Activated CD4-positive, alpha-beta memory T cell treated with anti-CD3 and anti-CD28 coated beads, Interleukin-2, amount 10 ng/mL, durations not matched to agents 7 days and 5 days (primary cell): ENCODE data around the gene GFOD1. TPM values are rescaled to one million over a fixed set of nuclear protein-coding genes. Genes with fewer than 3 reads are reported as not detected.

Experiments
- CTCF ChIA-PET: fragments of 350-600 bp; sonication (Branson Sonifier 250); formaldehyde crosslinking; loops from one replicate; lab custom pipeline; 2021; ENCODE audit warnings: antibody characterized with exemption, inconsistent platforms; lab: Charles Lee
- POLR2A ChIA-PET: fragments of 350-600 bp; sonication (Branson Sonifier 250); formaldehyde crosslinking; loops from one replicate; lab custom pipeline; 2021; ENCODE audit warnings: antibody characterized with exemption; lab: Charles Lee
- DNase-seq: peaks from one replicate; pipeline ENCODE4 v3.0.0-alpha.2; 2020
- H3K27ac Mint-ChIP-seq: one replicate; pipeline ENCODE4 v1.8.0; 2021; ENCODE audit warnings: mild to moderate bottlenecking, mixed read lengths
- H3K27me3 Mint-ChIP-seq: one replicate; pipeline ENCODE4 v1.8.0; 2021; ENCODE audit warnings: mixed read lengths
- H3K36me3 Mint-ChIP-seq: one replicate; pipeline ENCODE4 v1.8.0; 2021; ENCODE audit warnings: low read depth, mixed read lengths
- H3K4me1 Mint-ChIP-seq: one replicate; pipeline ENCODE4 v1.8.0; 2021; ENCODE audit warnings: mixed read lengths
- H3K4me3 Mint-ChIP-seq: one replicate; pipeline ENCODE4 v1.8.0; 2021; ENCODE audit warnings: mild to moderate bottlenecking, mixed read lengths
- H3K9me3 Mint-ChIP-seq: one replicate; pipeline ENCODE4 v1.8.0; 2021; ENCODE audit warnings: mixed read lengths
- total RNA-seq, 2 experiments: library from RNA; stranded (reverse); gene quantifications; one replicate each; pipeline ENCODE4 v1.2.3, GENCODE V29; 2021

Gene GFOD1
- total RNA-seq, 2 experiments from 2014 or later = 3.0 TPM

- Mint-ChIP-seq H3K4me1 (peaks cover 51% of the 10 kb centered on the region), H3K4me3 (peak overlapping the region; percentile 43), H3K36me3 (no peaks in the 10 kb centered on the region), H3K27ac (peak overlapping the region; percentile 65), H3K9me3 (no peaks in the 10 kb centered on the region), H3K27me3 (no peaks in the 10 kb centered on the region)
- CTCF ChIA-PET = interaction anchor here (0.8 to 3.4 kb wide), 7 partner anchors 13 to 147 kb away, joined by 3 to 8 read pairs (median 4); partner anchors contain the start of gene SIRT5
- peak; percentile 73 for DNase-seq
- POLR2A ChIA-PET = interaction anchor here (1.0 to 2.1 kb wide), 4 partner anchors 17 to 147 kb away, joined by 4 to 11 read pairs (median 6); partner anchors contain the start of genes SIRT5 and TBC1D7
These were observed 59.4 kb downstream of the GFOD1 start for GRCh38 chr6:13427801-13428582.

- H3K4me1 Mint-ChIP-seq = peaks cover 44% of the 10 kb centered on the region
- POLR2A ChIA-PET = interaction anchor here (1.9 to 2.1 kb wide), 2 partner anchors 99 to 148 kb away, joined by 9 to 11 read pairs; partner anchors contain the start of genes SIRT5 and TBC1D7
- no peak overlapping the region for H3K4me3 Mint-ChIP-seq
- CTCF ChIA-PET = interaction anchor here (0.9 to 3.4 kb wide), 3 partner anchors 13 to 27 kb away, joined by 3 to 8 read pairs (median 4); no protein-coding TSS in a partner anchor
- no peaks in the 10 kb centered on the region for H3K9me3 Mint-ChIP-seq
- H3K36me3 Mint-ChIP-seq = no peaks in the 10 kb centered on the region
- H3K27me3 Mint-ChIP-seq = no peaks in the 10 kb centered on the region
- H3K27ac Mint-ChIP-seq = no peak overlapping the region
- no peak for DNase-seq
These were observed 60.1 kb downstream of the GFOD1 start for GRCh38 chr6:13427316-13427715.

- CTCF ChIA-PET = interaction anchor here (0.9 to 3.4 kb wide), 2 partner anchors 12 to 28 kb away, joined by 3 to 8 read pairs; no protein-coding TSS in a partner anchor
These were observed 61.2 kb downstream of the GFOD1 start for GRCh38 chr6:13425943-13426931.

GRCh38 chr6:13425270-13425873, 62.0 kb downstream of the GFOD1 start:
- CTCF ChIA-PET = no interaction called here
- POLR2A ChIA-PET = interaction anchor here (1.4 kb wide), 1 partner anchor 190 kb away, joined by 3 read pairs; the partner anchor contains the start of gene NOL7
- peaks cover 29% of the 10 kb centered on the region for H3K4me1 Mint-ChIP-seq
- no peak overlapping the region for H3K27ac Mint-ChIP-seq
- no peak for DNase-seq
- H3K4me3 Mint-ChIP-seq = no peak overlapping the region
- peaks cover 2% of the 10 kb centered on the region for H3K27me3 Mint-ChIP-seq
- H3K36me3 Mint-ChIP-seq = no peaks in the 10 kb centered on the region
- H3K9me3 Mint-ChIP-seq = no peaks in the 10 kb centered on the region

More at GRCh38 chr6:13425943-13426931, 61.2 kb downstream of the GFOD1 start:
- Mint-ChIP-seq H3K4me1 (peaks cover 35% of the 10 kb centered on the region), H3K9me3 (no peaks in the 10 kb centered on the region), H3K36me3 (no peaks in the 10 kb centered on the region), H3K27ac (no peak overlapping the region), H3K4me3 (no peak overlapping the region), H3K27me3 (peaks cover 2% of the 10 kb centered on the region)
- no peak for DNase-seq
- POLR2A ChIA-PET = interaction anchor here (1.4 kb wide), 1 partner anchor 189 kb away, joined by 3 read pairs; the partner anchor contains the start of gene NOL7

- Mint-ChIP-seq H3K27me3 (peaks cover 2% of the 10 kb centered on the region), H3K36me3 (no peaks in the 10 kb centered on the region), H3K9me3 (no peaks in the 10 kb centered on the region), H3K4me3 (no peak overlapping the region), H3K4me1 (peaks cover 13% of the 10 kb centered on the region), H3K27ac (no peak overlapping the region)
- POLR2A ChIA-PET = no interaction called here
- DNase-seq = no peak
- CTCF ChIA-PET = no interaction called here
These were observed 64.1 kb downstream of the GFOD1 start for GRCh38 chr6:13423252-13423651.

- H3K27me3 Mint-ChIP-seq = peaks cover 2% of the 10 kb centered on the region
- POLR2A ChIA-PET = no interaction called here
- H3K27ac Mint-ChIP-seq = no peak overlapping the region
- peaks cover 8% of the 10 kb centered on the region for H3K4me1 Mint-ChIP-seq
- DNase-seq = no peak
- H3K9me3 Mint-ChIP-seq = no peaks in the 10 kb centered on the region
- CTCF ChIA-PET = no interaction called here
- no peaks in the 10 kb centered on the region for H3K36me3 Mint-ChIP-seq
- no peak overlapping the region for H3K4me3 Mint-ChIP-seq
These were observed 64.6 kb downstream of the GFOD1 start for GRCh38 chr6:13422681-13423221.

- no peaks in the 10 kb centered on the region for H3K36me3 Mint-ChIP-seq
- ChIA-PET CTCF (no interaction called here), POLR2A (interaction anchor here (0.7 kb wide), 1 partner anchor 194 kb away, joined by 4 read pairs; no protein-coding TSS in a partner anchor)
- H3K27me3 Mint-ChIP-seq = peaks cover 2% of the 10 kb centered on the region
- H3K4me1 Mint-ChIP-seq = peaks cover 2% of the 10 kb centered on the region
- H3K9me3 Mint-ChIP-seq = no peaks in the 10 kb centered on the region
- H3K27ac Mint-ChIP-seq = no peak overlapping the region
- no peak for DNase-seq
- H3K4me3 Mint-ChIP-seq = no peak overlapping the region
These were observed 65.9 kb downstream of the GFOD1 start for GRCh38 chr6:13421425-13422059.

- peaks cover 2% of the 10 kb centered on the region for H3K4me1 Mint-ChIP-seq
- DNase-seq = no peak
- peaks cover 2% of the 10 kb centered on the region for H3K27me3 Mint-ChIP-seq
- no peaks in the 10 kb centered on the region for H3K9me3 Mint-ChIP-seq
- H3K4me3 Mint-ChIP-seq = no peak overlapping the region
- H3K27ac Mint-ChIP-seq = no peak overlapping the region
- POLR2A ChIA-PET = no interaction called here
- CTCF ChIA-PET = interaction anchor here (0.6 kb wide), 1 partner anchor 1208 kb away, joined by 4 read pairs; no protein-coding TSS in a partner anchor
- H3K36me3 Mint-ChIP-seq = no peaks in the 10 kb centered on the region
These were observed 67.1 kb downstream of the GFOD1 start for GRCh38 chr6:13420269-13420668.

- CTCF ChIA-PET = no interaction called here
- no peak for DNase-seq
- Mint-ChIP-seq H3K9me3 (no peaks in the 10 kb centered on the region), H3K4me3 (no peak overlapping the region), H3K4me1 (no peaks in the 10 kb centered on the region), H3K27ac (no peak overlapping the region), H3K36me3 (no peaks in the 10 kb centered on the region), H3K27me3 (peaks cover 2% of the 10 kb centered on the region)
- POLR2A ChIA-PET = no interaction called here
These were observed 67.8 kb downstream of the GFOD1 start for GRCh38 chr6:13419422-13420195.

GRCh38 chr6:13418844-13419243, 68.6 kb downstream of the GFOD1 start:
- no peaks in the 10 kb centered on the region for H3K36me3 Mint-ChIP-seq
- no peak overlapping the region for H3K27ac Mint-ChIP-seq
- H3K9me3 Mint-ChIP-seq = no peaks in the 10 kb centered on the region
- no peak for DNase-seq
- ChIA-PET CTCF (no interaction called here), POLR2A (no interaction called here)
- no peaks in the 10 kb centered on the region for H3K4me1 Mint-ChIP-seq
- H3K27me3 Mint-ChIP-seq = peaks cover 2% of the 10 kb centered on the region
- no peak overlapping the region for H3K4me3 Mint-ChIP-seq

GRCh38 chr6:13417954-13418353, 69.4 kb downstream of the GFOD1 start:
- no peak overlapping the region for H3K4me3 Mint-ChIP-seq
- no peaks in the 10 kb centered on the region for H3K4me1 Mint-ChIP-seq
- H3K27me3 Mint-ChIP-seq = peaks cover 2% of the 10 kb centered on the region
- DNase-seq = no peak
- H3K9me3 Mint-ChIP-seq = no peaks in the 10 kb centered on the region
- ChIA-PET CTCF (no interaction called here), POLR2A (no interaction called here)
- no peaks in the 10 kb centered on the region for H3K36me3 Mint-ChIP-seq
- H3K27ac Mint-ChIP-seq = no peak overlapping the region
